ENCODE measurements around the gene MAPK10. TPM values are rescaled to one million over a fixed set of nuclear protein-coding genes. Genes with fewer than 3 reads are reported as not detected.

Gene MAPK10
- total RNA-seq, 1 donor from 2014 or later = 3.4 TPM

DNA sequence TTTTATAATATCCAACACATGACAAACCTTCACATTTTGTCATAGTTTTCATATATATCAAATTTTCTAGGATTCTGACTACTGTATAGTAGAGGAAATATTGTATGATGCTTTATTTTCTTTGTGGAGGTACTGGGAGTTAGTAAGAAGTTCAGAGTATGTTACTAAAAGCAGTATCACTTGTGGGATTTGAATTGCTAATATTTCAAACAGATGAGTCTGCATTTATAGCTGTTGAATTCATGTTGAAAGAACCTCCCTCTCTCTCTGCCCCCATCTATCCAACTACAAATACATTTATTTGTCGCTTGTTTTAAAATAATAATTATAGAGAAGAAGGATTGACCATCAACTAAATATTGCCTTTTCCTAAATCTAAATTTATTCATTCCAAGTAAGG, 29.8 kb upstream of the MAPK10 start:
- Histone ChIP-seq H3K36me3 (ENCODE audit: control insufficient read depth, insufficient read depth, low read length) (no peaks in the 10 kb centered on the region), H3K4me3 (ENCODE audit: low read depth, low read length) (no peak overlapping the region), H3K27me3 (ENCODE audit: control insufficient read depth, insufficient read depth, low read length) (no peaks in the 10 kb centered on the region)
- FAIRE-seq (no peak), DNase-seq (ENCODE audit: low read depth) (no peak)
- TF ChIP-seq, protein P1, sequence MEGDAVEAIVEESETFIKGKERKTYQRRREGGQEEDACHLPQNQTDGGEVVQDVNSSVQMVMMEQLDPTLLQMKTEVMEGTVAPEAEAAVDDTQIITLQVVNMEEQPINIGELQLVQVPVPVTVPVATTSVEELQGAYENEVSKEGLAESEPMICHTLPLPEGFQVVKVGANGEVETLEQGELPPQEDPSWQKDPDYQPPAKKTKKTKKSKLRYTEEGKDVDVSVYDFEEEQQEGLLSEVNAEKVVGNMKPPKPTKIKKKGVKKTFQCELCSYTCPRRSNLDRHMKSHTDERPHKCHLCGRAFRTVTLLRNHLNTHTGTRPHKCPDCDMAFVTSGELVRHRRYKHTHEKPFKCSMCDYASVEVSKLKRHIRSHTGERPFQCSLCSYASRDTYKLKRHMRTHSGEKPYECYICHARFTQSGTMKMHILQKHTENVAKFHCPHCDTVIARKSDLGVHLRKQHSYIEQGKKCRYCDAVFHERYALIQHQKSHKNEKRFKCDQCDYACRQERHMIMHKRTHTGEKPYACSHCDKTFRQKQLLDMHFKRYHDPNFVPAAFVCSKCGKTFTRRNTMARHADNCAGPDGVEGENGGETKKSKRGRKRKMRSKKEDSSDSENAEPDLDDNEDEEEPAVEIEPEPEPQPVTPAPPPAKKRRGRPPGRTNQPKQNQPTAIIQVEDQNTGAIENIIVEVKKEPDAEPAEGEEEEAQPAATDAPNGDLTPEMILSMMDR (IDR thresholded peaks at IDR 0.05; ENCODE audit: insufficient read depth, low read length, severe bottlenecking) = no peak

DNA sequence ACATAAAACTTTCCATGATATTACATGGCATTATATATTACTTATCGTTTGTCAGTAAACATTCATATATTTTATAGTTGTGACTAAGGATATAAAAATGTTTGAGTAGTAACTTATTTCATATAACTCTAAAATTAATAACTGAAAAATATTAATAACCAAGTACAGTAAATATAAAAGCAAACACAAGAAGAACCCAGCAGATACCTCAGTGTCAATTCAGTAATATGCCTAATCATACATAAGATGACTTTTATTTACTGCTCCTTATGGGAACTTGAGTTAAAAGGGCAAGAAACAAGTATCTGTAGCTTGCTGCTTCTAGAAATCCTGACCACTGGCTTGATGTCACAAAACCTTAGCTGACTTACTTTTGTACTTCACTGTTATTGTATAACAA, 28.4 kb upstream of the MAPK10 start:
- H3K4me3 ChIP-seq (ENCODE audit: low read depth, low read length) = no peak overlapping the region
- no peaks in the 10 kb centered on the region for H3K36me3 ChIP-seq (ENCODE audit: control insufficient read depth, insufficient read depth, low read length)
- no peaks in the 10 kb centered on the region for H3K27me3 ChIP-seq (ENCODE audit: control insufficient read depth, insufficient read depth, low read length)
- no peak for FAIRE-seq
- TF ChIP-seq, protein P1 (IDR thresholded peaks at IDR 0.05; ENCODE audit: insufficient read depth, low read length, severe bottlenecking) = no peak
- no peak for DNase-seq (ENCODE audit: low read depth)

DNA sequence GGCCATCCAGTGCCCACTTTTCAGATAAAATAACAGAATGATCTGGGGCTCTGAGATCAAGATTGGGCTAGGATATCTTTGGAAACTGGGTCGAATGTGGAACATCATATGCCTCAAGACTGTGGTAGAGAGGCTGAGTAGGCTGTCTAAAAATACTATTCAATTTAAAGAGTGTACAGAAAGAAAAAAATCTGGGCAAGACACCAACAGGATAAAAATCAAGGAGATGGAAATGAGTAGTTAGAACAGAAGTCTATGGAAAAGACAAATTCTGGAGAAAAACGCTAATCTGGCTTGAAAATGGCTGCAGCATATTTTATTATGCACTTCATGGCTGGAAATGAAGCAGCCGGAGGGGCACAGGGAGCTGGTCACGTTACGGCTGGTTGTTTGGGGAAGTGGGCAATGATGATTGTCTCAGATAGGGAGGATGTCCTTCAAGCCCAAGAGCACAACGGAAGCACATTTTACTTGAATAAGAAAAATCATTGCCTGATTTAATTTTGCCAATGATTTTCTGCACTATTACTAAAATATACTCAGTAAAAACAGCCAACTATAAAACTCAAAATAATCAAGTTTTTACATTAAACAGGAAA, 27.1 kb upstream of the MAPK10 start:
- H3K36me3 ChIP-seq (ENCODE audit: control insufficient read depth, insufficient read depth, low read length) = no peaks in the 10 kb centered on the region
- FAIRE-seq = no peak
- TF ChIP-seq, protein P1 (IDR thresholded peaks at IDR 0.05; ENCODE audit: insufficient read depth, low read length, severe bottlenecking) = no peak
- DNase-seq (ENCODE audit: low read depth) = no peak
- H3K4me3 ChIP-seq (ENCODE audit: low read depth, low read length) = no peak overlapping the region
- no peaks in the 10 kb centered on the region for H3K27me3 ChIP-seq (ENCODE audit: control insufficient read depth, insufficient read depth, low read length)

DNA sequence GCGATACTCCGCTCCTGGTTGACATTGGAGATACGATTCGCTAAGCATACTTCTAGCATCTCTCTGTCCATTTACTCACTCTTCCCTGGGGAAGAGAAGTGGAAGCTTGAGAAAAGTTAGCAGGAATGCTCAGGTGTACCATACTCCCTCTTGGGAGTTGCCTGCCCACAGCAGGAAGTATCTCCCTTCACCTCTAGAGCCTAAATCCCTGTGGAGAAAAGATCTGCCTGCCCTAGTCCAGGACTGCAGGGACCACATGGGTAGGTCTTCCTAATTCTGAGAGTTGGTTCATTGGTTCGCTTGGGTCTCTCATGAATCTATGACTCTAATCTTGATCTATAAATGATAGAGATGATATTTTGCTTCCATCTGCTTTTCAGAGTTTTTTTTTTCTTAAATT, 26.3 kb upstream of the MAPK10 start:
- FAIRE-seq = no peak
- no peaks in the 10 kb centered on the region for H3K36me3 ChIP-seq (ENCODE audit: control insufficient read depth, insufficient read depth, low read length)
- DNase-seq (ENCODE audit: low read depth) = no peak

DNA sequence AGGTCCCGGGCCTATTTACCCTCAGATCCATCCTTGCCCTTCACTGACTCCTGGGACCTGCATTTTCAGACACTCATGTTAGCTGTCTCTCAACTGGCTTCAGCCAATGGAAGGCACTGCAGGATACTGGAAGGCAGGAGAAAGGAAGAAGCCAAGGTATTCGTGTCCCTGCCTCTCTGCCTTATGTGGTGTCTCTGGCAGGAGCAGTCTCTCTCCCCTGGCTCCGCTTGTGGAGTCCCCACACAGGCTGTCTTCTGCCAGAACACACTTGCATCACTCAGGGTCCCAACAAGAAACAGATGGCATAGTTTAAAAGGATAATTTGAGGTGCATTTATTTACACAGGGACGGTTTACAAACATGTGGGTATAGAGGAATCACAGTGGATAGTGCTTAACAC, 21.6 kb upstream of the MAPK10 start:
- H3K36me3 ChIP-seq (ENCODE audit: control insufficient read depth, insufficient read depth, low read length) = no peaks in the 10 kb centered on the region
- H3K4me3 ChIP-seq (ENCODE audit: low read depth, low read length) = no peak overlapping the region
- FAIRE-seq (no peak), DNase-seq (ENCODE audit: low read depth) (no peak)
- TF ChIP-seq, protein P1 (IDR thresholded peaks at IDR 0.05; ENCODE audit: insufficient read depth, low read length, severe bottlenecking) = no peak
- no peaks in the 10 kb centered on the region for H3K27me3 ChIP-seq (ENCODE audit: control insufficient read depth, insufficient read depth, low read length)

More for the DNA sequence above, 26.3 kb upstream of the MAPK10 start:
- no peaks in the 10 kb centered on the region for H3K27me3 ChIP-seq (ENCODE audit: control insufficient read depth, insufficient read depth, low read length)
- no peak overlapping the region for H3K4me3 ChIP-seq (ENCODE audit: low read depth, low read length)
- TF ChIP-seq, protein P1 (IDR thresholded peaks at IDR 0.05; ENCODE audit: insufficient read depth, low read length, severe bottlenecking) = no peak

DNA sequence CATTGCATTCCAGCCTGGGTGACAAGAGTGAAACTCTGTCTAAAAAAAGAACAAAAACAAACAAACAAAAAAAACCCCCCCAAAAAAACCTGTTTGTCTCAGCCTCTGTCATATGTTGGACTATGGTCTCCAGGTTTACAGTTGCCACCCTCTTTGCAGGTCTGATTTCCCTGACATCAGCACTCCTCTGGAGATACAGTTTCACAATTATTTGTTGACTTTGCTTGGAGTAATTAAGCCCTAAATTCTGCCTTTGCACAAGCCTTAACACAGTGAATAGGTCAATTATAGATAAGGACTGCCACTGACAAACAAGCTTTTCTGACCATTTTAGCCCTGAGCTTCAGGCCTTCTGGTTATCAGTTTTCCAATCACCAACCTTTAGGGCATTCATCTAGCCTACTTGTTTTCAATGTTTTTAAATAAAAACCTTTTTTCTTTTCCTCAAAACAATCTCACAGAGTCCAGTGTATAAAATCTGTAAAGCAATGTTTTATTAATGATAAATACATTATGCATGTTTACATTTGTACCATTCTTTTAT, 20.4 kb upstream of the MAPK10 start:
- FAIRE-seq (no peak), DNase-seq (ENCODE audit: low read depth) (no peak)
- H3K36me3 ChIP-seq (ENCODE audit: control insufficient read depth, insufficient read depth, low read length) = no peaks in the 10 kb centered on the region
- no peaks in the 10 kb centered on the region for H3K27me3 ChIP-seq (ENCODE audit: control insufficient read depth, insufficient read depth, low read length)
- TF ChIP-seq, protein P1 (IDR thresholded peaks at IDR 0.05; ENCODE audit: insufficient read depth, low read length, severe bottlenecking) = no peak
- H3K4me3 ChIP-seq (ENCODE audit: low read depth, low read length) = no peak overlapping the region

All from bronchial epithelial cell (primary cell).